ENCODE data around the gene CHMP2A. TPM values are rescaled to one million over a fixed set of nuclear protein-coding genes. Genes with fewer than 3 reads are reported as not detected.

The CHMP2A gene
- polyA plus RNA-seq, 3 donors from 2014 or later = 210 to 265 (median 231) TPM

GRCh38 chr19:58562122-58563033, 7.5 kb upstream of the CHMP2A start:
- Mint-ChIP-seq H3K4me1 (peaks cover 54 to 66% of the 10 kb centered on the region in 2 donors), H3K9me3 (peaks cover 0 to 2% (median 0%) of the 10 kb centered on the region in 6 donors), H3K4me3 (peak overlapping the region; percentile 79 to 97 (median 88)), H3K27me3 (ENCODE audit: low read depth in 3 of 3) (peaks cover 13 to 25% (median 19%) of the 10 kb centered on the region in 3 donors), H3K36me3 (no peaks in the 10 kb centered on the region), H3K27ac (peak overlapping the region; percentile 55 to 99 (median 81))
- DNase-seq = peak; percentile 61 to 76 (median 69)

- Mint-ChIP-seq H3K36me3 (peaks cover 0 to under 1% (median 0%) of the 10 kb centered on the region in 3 donors), H3K9me3 (peaks cover 0 to 2% (median 0%) of the 10 kb centered on the region in 6 donors), H3K27me3 (ENCODE audit: low read depth in 3 of 3) (peaks cover 15 to 26% (median 21%) of the 10 kb centered on the region in 3 donors), H3K27ac (peak overlapping the region; percentile 70 to 99 (median 88)), H3K4me1 (peaks cover 62 to 74% of the 10 kb centered on the region in 2 donors), H3K4me3 (peak overlapping the region; percentile 79 to 97 (median 88))
- no peak for DNase-seq
These were observed 6.6 kb upstream of the CHMP2A start for GRCh38 chr19:58561373-58562121.

- Mint-ChIP-seq H3K4me1 (peaks cover 68 to 79% of the 10 kb centered on the region in 2 donors), H3K4me3 (peak overlapping the region; percentile 82 to 97 (median 91)), H3K27ac (peak overlapping the region; percentile 84 to 99 (median 98)), H3K9me3 (peaks cover 0 to 2% (median 0%) of the 10 kb centered on the region in 6 donors), H3K36me3 (peaks cover 0 to 6% (median 0%) of the 10 kb centered on the region in 3 donors), H3K27me3 (ENCODE audit: low read depth in 3 of 3) (peaks cover 17 to 26% (median 21%) of the 10 kb centered on the region in 3 donors)
- no peak for DNase-seq
These were observed 6.0 kb upstream of the CHMP2A start for GRCh38 chr19:58560921-58561320.

- peaks cover 71 to 83% of the 10 kb centered on the region in 2 donors for H3K4me1 Mint-ChIP-seq
These were observed 5.3 kb upstream of the CHMP2A start for GRCh38 chr19:58560007-58560887.

GRCh38 chr19:58559275-58560006, 4.5 kb upstream of the CHMP2A start:
- H3K27ac Mint-ChIP-seq = peak overlapping the region; percentile 98 to 99 (median 99)
- peaks cover 0 to 2% (median 0%) of the 10 kb centered on the region in 6 donors for H3K9me3 Mint-ChIP-seq
- peak; percentile 63 to 82 (median 81) for DNase-seq
- peaks cover 0 to 12% (median 0%) of the 10 kb centered on the region in 3 donors for H3K36me3 Mint-ChIP-seq
- H3K27me3 Mint-ChIP-seq (ENCODE audit: low read depth in 3 of 3) = peaks cover 23 to 33% (median 28%) of the 10 kb centered on the region in 3 donors
- peak overlapping the region; percentile 96 to 99 (median 97) for H3K4me3 Mint-ChIP-seq
- peaks cover 78 to 88% of the 10 kb centered on the region in 2 donors for H3K4me1 Mint-ChIP-seq

More at GRCh38 chr19:58560007-58560887, 5.3 kb upstream of the CHMP2A start:
- peaks cover 17 to 27% (median 23%) of the 10 kb centered on the region in 3 donors for H3K27me3 Mint-ChIP-seq (ENCODE audit: low read depth in 3 of 3)
- peak overlapping the region; percentile 98 to 99 (median 99) for H3K27ac Mint-ChIP-seq
- H3K4me3 Mint-ChIP-seq = peak overlapping the region; percentile 96 to 99 (median 97)
- peaks cover 0 to 8% (median 0%) of the 10 kb centered on the region in 3 donors for H3K36me3 Mint-ChIP-seq
- H3K9me3 Mint-ChIP-seq = peaks cover 0 to 2% (median 0%) of the 10 kb centered on the region in 6 donors
- DNase-seq = no peak

- H3K27me3 Mint-ChIP-seq (ENCODE audit: low read depth in 3 of 3) = peaks cover 24 to 33% (median 28%) of the 10 kb centered on the region in 3 donors
- peaks cover 0 to 2% (median 0%) of the 10 kb centered on the region in 6 donors for H3K9me3 Mint-ChIP-seq
- H3K4me1 Mint-ChIP-seq = peaks cover 83 to 88% of the 10 kb centered on the region in 2 donors
- H3K27ac Mint-ChIP-seq = peak overlapping the region; percentile 98 to 99 (median 99)
- peaks cover 0 to 13% (median 0%) of the 10 kb centered on the region in 3 donors for H3K36me3 Mint-ChIP-seq
- H3K4me3 Mint-ChIP-seq = peak overlapping the region; percentile 96 to 99 (median 97)
- DNase-seq = peak; percentile 100
These were observed 3.8 kb upstream of the CHMP2A start for GRCh38 chr19:58558623-58559274.

GRCh38 chr19:58558066-58558622, 3.2 kb upstream of the CHMP2A start, which contains the start of gene UBE2M:
Gene UBE2M, minus strand, starts transcription at chr19:58558611. Its CDS starts 230 bp downstream, at chr19:58558381.
- Mint-ChIP-seq H3K9me3 (peaks cover 0 to 2% (median 0%) of the 10 kb centered on the region in 6 donors), H3K27me3 (ENCODE audit: low read depth in 3 of 3) (peaks cover 24 to 30% (median 26%) of the 10 kb centered on the region in 3 donors), H3K27ac (peak within 1 kb of the TSS; percentile 98 to 99 (median 99)), H3K4me1 (peaks cover 80 to 87% of the 10 kb centered on the region in 2 donors), H3K36me3 (peaks cover 0 to 16% (median 0%) of the 10 kb centered on the region in 3 donors), H3K4me3 (peak within 1 kb of the TSS; percentile 96 to 99 (median 97))
- DNase-seq = no peak

- Mint-ChIP-seq H3K9me3 (no peaks in the 10 kb centered on the region), H3K4me3 (peak overlapping the region; percentile 85 to 97 (median 90)), H3K27me3 (ENCODE audit: low read depth in 3 of 3) (peaks cover 22 to 28% (median 27%) of the 10 kb centered on the region in 3 donors), H3K36me3 (peaks cover 5 to 22% (median 6%) of the 10 kb centered on the region in 3 donors), H3K4me1 (peaks cover 81 to 87% of the 10 kb centered on the region in 2 donors), H3K27ac (peak overlapping the region; percentile 89 to 99 (median 96))
- DNase-seq = no peak
These were observed 2.5 kb upstream of the CHMP2A start for GRCh38 chr19:58557221-58558065.

GRCh38 chr19:58556622-58557220, 1.8 kb upstream of the CHMP2A start:
- Mint-ChIP-seq H3K27ac (peak overlapping the region; percentile 85 to 99 (median 96)), H3K27me3 (ENCODE audit: low read depth in 3 of 3) (peaks cover 19 to 23% (median 23%) of the 10 kb centered on the region in 3 donors), H3K4me1 (peaks cover 74 to 82% of the 10 kb centered on the region in 2 donors), H3K9me3 (no peaks in the 10 kb centered on the region), H3K4me3 (peak overlapping the region; percentile 85 to 97 (median 90)), H3K36me3 (peaks cover 10 to 27% (median 11%) of the 10 kb centered on the region in 3 donors)
- DNase-seq = no peak

- no peak for DNase-seq
- Mint-ChIP-seq H3K27ac (peak overlapping the region; percentile 95 to 99 (median 98)), H3K9me3 (no peaks in the 10 kb centered on the region), H3K36me3 (peaks cover 11 to 28% (median 12%) of the 10 kb centered on the region in 3 donors), H3K27me3 (ENCODE audit: low read depth in 3 of 3) (peaks cover 19 to 24% (median 20%) of the 10 kb centered on the region in 3 donors), H3K4me3 (peak overlapping the region; percentile 85 to 97 (median 90)), H3K4me1 (peaks cover 67 to 75% of the 10 kb centered on the region in 2 donors)
These were observed 1.2 kb upstream of the CHMP2A start for GRCh38 chr19:58555920-58556621.

Data from immature natural killer cell (primary cell).